Neural progenitor cell (in vitro differentiated cells): ENCODE data around the gene GPHN. TPM values are rescaled to one million over a fixed set of nuclear protein-coding genes. Genes with fewer than 3 reads are reported as not detected.

Experiments
- DNase-seq: peaks from one replicate; pipeline ENCODE4 v3.0.0-alpha.2; 2016; ENCODE audit warnings: low spot score
- H2AFZ ChIP-seq: fragments of 200-600 bp; sonication (generic); replicated peaks from 2 replicates; pipeline ENCODE4 v1.6.1; 2016; ENCODE audit warnings: antibody characterized with exemption
- H3F3A ChIP-seq: fragments of 200-600 bp; sonication (generic); 2 replicates; pipeline ENCODE4 v1.6.1; 2016; ENCODE audit warnings: antibody characterized with exemption, low read depth
- H3K27ac ChIP-seq: fragments of 200-600 bp; sonication (generic); 2 replicates; pipeline ENCODE4 v1.5.1; 2016; ENCODE audit warnings: mild to moderate bottlenecking
- H3K27me3 ChIP-seq: fragments of 200-600 bp; sonication (generic); 2 replicates; pipeline ENCODE4 v1.6.1; 2016; ENCODE audit warnings: mild to moderate bottlenecking, moderate library complexity
- H3K36me3 ChIP-seq: fragments of 200-600 bp; sonication (generic); 2 replicates; pipeline ENCODE4 v1.5.1; 2016
- H3K4me1 ChIP-seq: fragments of 200-600 bp; sonication (generic); 2 replicates; pipeline ENCODE4 v1.6.1; 2016; ENCODE audit warnings: mixed run types
- H3K4me2 ChIP-seq: fragments of 200-600 bp; sonication (generic); 2 replicates; pipeline ENCODE4 v1.6.1; 2016
- H3K4me3 ChIP-seq: fragments of 200-600 bp; sonication (generic); 2 replicates; pipeline ENCODE4 v1.5.1; 2016
- H3K79me2 ChIP-seq: fragments of 200-600 bp; sonication (generic); 2 replicates; pipeline ENCODE4 v1.6.1; 2016; ENCODE audit warnings: low read depth
- H3K9ac ChIP-seq: fragments of 200-600 bp; sonication (generic); 2 replicates; pipeline ENCODE4 v1.6.1; 2016
- H3K9me3 ChIP-seq: fragments of 200-600 bp; sonication (generic); 2 replicates; pipeline ENCODE4 v1.5.1; 2016; ENCODE audit warnings: low read depth
- H4K20me1 ChIP-seq: fragments of 200-600 bp; sonication (generic); 2 replicates; pipeline ENCODE4 v1.6.1; 2016; ENCODE audit warnings: low read depth
- H3K27ac Mint-ChIP-seq: 3 replicates; pipeline ENCODE4 v1.8.0; 2021; ENCODE audit warnings: mixed read lengths
- H3K27me3 Mint-ChIP-seq: 2 replicates; pipeline ENCODE4 v1.8.0; 2022; ENCODE audit warnings: low read depth, mild to moderate bottlenecking, inconsistent platforms, moderate library complexity, mixed read lengths; ENCODE audit not compliant: insufficient read depth
- H3K36me3 Mint-ChIP-seq: 3 replicates; pipeline ENCODE4 v1.8.0; 2021; ENCODE audit warnings: mixed read lengths
- H3K4me1 Mint-ChIP-seq: 3 replicates; pipeline ENCODE4 v1.8.0; 2021; ENCODE audit warnings: mixed read lengths
- H3K4me3 Mint-ChIP-seq: 3 replicates; pipeline ENCODE4 v1.8.0; 2021; ENCODE audit warnings: mild to moderate bottlenecking, moderate library complexity, mixed read lengths
- H3K9me3 Mint-ChIP-seq: 3 replicates; pipeline ENCODE4 v1.8.0; 2020; ENCODE audit warnings: mixed read lengths
- EZH2 ChIP-seq: fragments of 200-600 bp; sonication (generic); IDR thresholded peaks from 2 replicates; pipeline ENCODE4 v1.6.1; 2017; ENCODE audit warnings: antibody characterized with exemption, mild to moderate bottlenecking, moderate library complexity
- EZH2phosphoT487 ChIP-seq: fragments of 200-600 bp; sonication (generic); IDR thresholded peaks from 2 replicates; pipeline ENCODE4 v1.6.1; 2017; ENCODE audit warnings: antibody characterized with exemption
- total RNA-seq: library from RNA; depleted of rRNA; stranded (reverse); fragments of >200 nt; gene quantifications from 2 replicates; pipeline ENCODE4 v1.2.3, GENCODE V29; 2015; ENCODE audit warnings: low replicate concordance
- TF ChIP-seq, protein P1 (sequence below): fragments of 200-600 bp; sonication (generic); IDR thresholded peaks from 2 replicates; pipeline ENCODE4 v1.5.1; 2017; ENCODE audit warnings: antibody characterized with exemption, mild to moderate bottlenecking

Gene GPHN
- total RNA-seq, 1 donor from 2014 or later: 42.9 TPM

DNA sequence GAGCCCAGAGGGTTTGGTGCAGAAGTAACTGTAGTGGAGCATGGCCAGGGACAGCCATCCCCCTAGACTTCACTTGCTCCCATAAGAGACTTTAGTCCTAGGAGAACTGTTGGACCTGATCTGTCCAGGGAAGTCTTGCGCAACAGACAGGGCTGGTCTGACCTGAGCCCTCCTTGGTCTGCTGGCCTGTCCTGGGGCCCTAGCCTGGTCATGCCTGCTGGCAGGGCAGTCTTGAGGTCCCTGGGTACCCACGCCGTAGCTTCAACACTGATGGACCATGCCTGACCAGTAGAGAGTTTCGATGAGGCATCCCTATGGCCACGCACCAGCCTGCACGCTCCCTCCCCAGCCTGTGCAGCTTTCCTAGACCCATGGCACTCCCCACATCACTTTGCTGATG lies 305.7 kb downstream of the GPHN start:
- H3K27ac Mint-ChIP-seq: no peak overlapping the region
- no peak overlapping the region for H3K4me3 Mint-ChIP-seq
- Histone ChIP-seq H3K9ac (no peak overlapping the region), H3K27me3 (no peaks in the 10 kb centered on the region), H4K20me1 (no peaks in the 10 kb centered on the region), H3K4me2 (no peak overlapping the region), H2AFZ (no peak overlapping the region), H3K36me3 (no peaks in the 10 kb centered on the region), H3K4me1 (no peaks in the 10 kb centered on the region), H3K4me3 (no peak overlapping the region), H3K9me3 (no peaks in the 10 kb centered on the region), H3K79me2 (no peaks in the 10 kb centered on the region), H3F3A (no peaks in the 10 kb centered on the region), H3K27ac (no peak overlapping the region)
- H3K9me3 Mint-ChIP-seq: peaks cover 14% of the 10 kb centered on the region
- no peak for DNase-seq
- H3K36me3 Mint-ChIP-seq: peaks cover 27% of the 10 kb centered on the region
- no peaks in the 10 kb centered on the region for H3K27me3 Mint-ChIP-seq
- TF ChIP-seq, protein P1, sequence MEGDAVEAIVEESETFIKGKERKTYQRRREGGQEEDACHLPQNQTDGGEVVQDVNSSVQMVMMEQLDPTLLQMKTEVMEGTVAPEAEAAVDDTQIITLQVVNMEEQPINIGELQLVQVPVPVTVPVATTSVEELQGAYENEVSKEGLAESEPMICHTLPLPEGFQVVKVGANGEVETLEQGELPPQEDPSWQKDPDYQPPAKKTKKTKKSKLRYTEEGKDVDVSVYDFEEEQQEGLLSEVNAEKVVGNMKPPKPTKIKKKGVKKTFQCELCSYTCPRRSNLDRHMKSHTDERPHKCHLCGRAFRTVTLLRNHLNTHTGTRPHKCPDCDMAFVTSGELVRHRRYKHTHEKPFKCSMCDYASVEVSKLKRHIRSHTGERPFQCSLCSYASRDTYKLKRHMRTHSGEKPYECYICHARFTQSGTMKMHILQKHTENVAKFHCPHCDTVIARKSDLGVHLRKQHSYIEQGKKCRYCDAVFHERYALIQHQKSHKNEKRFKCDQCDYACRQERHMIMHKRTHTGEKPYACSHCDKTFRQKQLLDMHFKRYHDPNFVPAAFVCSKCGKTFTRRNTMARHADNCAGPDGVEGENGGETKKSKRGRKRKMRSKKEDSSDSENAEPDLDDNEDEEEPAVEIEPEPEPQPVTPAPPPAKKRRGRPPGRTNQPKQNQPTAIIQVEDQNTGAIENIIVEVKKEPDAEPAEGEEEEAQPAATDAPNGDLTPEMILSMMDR: no peak
- TF ChIP-seq EZH2phosphoT487: no peak
- no peak for TF ChIP-seq EZH2
- H3K4me1 Mint-ChIP-seq: no peaks in the 10 kb centered on the region

DNA sequence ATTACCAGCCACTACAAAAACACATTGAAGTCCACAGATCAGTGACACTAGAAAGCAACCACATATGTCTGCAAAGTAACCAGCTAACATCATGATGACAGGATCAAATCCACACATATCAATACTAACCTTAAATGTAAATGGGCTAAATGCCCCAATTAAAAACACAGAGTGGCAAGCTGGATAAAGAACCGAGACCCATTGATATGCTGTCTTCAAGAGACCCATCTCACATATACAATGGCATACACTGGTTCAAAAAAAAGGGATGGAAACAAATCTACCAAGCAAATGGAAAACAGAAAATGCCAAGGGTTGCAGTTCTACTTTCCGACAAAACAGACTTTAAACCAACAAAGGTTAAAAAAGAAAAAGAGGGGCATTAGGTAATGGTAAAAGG lies 307.7 kb downstream of the GPHN start:
- Histone ChIP-seq H3K4me1 (no peaks in the 10 kb centered on the region), H4K20me1 (no peaks in the 10 kb centered on the region), H3K27me3 (no peaks in the 10 kb centered on the region), H3K9me3 (no peaks in the 10 kb centered on the region), H3K4me2 (no peak overlapping the region), H2AFZ (no peak overlapping the region), H3K4me3 (no peak overlapping the region), H3K27ac (no peak overlapping the region), H3K36me3 (no peaks in the 10 kb centered on the region), H3K9ac (no peak overlapping the region), H3K79me2 (no peaks in the 10 kb centered on the region), H3F3A (no peaks in the 10 kb centered on the region)
- Mint-ChIP-seq H3K9me3 (peaks cover 14% of the 10 kb centered on the region), H3K4me1 (no peaks in the 10 kb centered on the region), H3K4me3 (no peak overlapping the region), H3K27me3 (no peaks in the 10 kb centered on the region), H3K27ac (no peak overlapping the region), H3K36me3 (peaks cover 27% of the 10 kb centered on the region)
- no peak for TF ChIP-seq EZH2
- TF ChIP-seq EZH2phosphoT487: no peak
- TF ChIP-seq, protein P1: no peak
- DNase-seq: no peak

DNA sequence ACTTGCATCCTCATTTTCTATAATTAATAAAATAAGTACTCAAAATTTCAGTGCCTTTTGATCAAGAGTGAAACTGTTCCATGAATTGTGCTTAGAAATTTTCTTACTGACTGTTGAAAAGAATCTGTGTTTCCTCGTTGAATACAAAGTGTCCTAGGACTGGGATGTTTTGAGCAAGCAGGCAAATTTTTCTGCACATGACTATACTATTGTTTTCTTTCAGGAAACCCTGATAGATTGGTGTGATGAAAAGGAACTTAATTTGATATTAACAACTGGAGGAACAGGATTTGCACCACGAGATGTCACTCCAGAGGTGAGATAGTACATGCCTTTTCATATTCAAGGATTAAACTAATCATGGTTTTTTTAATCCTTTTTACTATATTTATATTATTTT lies 316.3 kb downstream of the GPHN start:
- Histone ChIP-seq H4K20me1 (no peaks in the 10 kb centered on the region), H3K79me2 (no peaks in the 10 kb centered on the region), H3F3A (no peaks in the 10 kb centered on the region), H3K4me2 (no peak overlapping the region), H3K4me1 (no peaks in the 10 kb centered on the region), H3K27me3 (no peaks in the 10 kb centered on the region), H2AFZ (no peak overlapping the region), H3K9me3 (no peaks in the 10 kb centered on the region), H3K9ac (no peak overlapping the region), H3K27ac (no peak overlapping the region), H3K36me3 (no peaks in the 10 kb centered on the region), H3K4me3 (no peak overlapping the region)
- TF ChIP-seq, protein P1: no peak
- TF ChIP-seq EZH2phosphoT487 (no peak), EZH2 (no peak)
- no peaks in the 10 kb centered on the region for H3K4me1 Mint-ChIP-seq
- no peak overlapping the region for H3K4me3 Mint-ChIP-seq
- H3K27ac Mint-ChIP-seq: no peak overlapping the region
- no peaks in the 10 kb centered on the region for H3K27me3 Mint-ChIP-seq
- no peak for DNase-seq
- no peaks in the 10 kb centered on the region for H3K9me3 Mint-ChIP-seq
- H3K36me3 Mint-ChIP-seq: peaks cover 2% of the 10 kb centered on the region

DNA sequence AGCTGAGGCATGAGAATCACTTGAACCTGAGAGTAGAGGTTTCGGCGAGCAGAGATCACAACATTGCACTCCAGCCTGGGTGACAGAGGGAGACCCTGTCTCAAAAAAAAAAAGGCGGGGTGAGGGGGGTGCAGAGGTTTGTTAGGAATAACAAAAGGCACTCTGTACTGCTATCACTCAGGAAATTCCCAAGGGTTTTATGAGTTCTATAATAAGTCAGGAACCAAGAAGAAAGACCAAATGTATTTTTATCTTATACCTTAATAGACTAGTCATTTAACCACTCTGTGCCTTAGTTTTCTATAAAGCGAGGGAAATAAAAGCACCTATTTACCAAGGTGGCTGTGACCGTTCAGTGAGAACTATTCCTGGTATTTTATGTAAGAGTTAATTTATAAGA lies 319.2 kb downstream of the GPHN start:
- Histone ChIP-seq H3K9me3 (no peaks in the 10 kb centered on the region), H3K27me3 (no peaks in the 10 kb centered on the region), H2AFZ (no peak overlapping the region), H3K9ac (no peak overlapping the region), H3K4me2 (no peak overlapping the region), H4K20me1 (no peaks in the 10 kb centered on the region), H3K4me1 (no peaks in the 10 kb centered on the region), H3K79me2 (no peaks in the 10 kb centered on the region), H3K36me3 (no peaks in the 10 kb centered on the region), H3F3A (no peaks in the 10 kb centered on the region), H3K27ac (no peak overlapping the region), H3K4me3 (no peak overlapping the region)
- Mint-ChIP-seq H3K27me3 (no peaks in the 10 kb centered on the region), H3K36me3 (peaks cover 2% of the 10 kb centered on the region), H3K27ac (no peak overlapping the region), H3K4me1 (no peaks in the 10 kb centered on the region), H3K9me3 (no peaks in the 10 kb centered on the region), H3K4me3 (no peak overlapping the region)
- no peak for TF ChIP-seq EZH2
- TF ChIP-seq EZH2phosphoT487: no peak
- TF ChIP-seq, protein P1: no peak
- no peak for DNase-seq
